H1 (cell line): ENCODE measurements around the gene DLGAP3.

Source experiments
- BCL11A ChIP-seq, 2 experiments: IDR thresholded peaks; one replicate each; pipeline ENCODE4 v1.6.1; 2011; ENCODE audit warnings: low read depth in 2 of 2, low read length in 2 of 2, mild to moderate bottlenecking in 2 of 2
- CBX5 ChIP-seq: fragments of 300-800, 300-1000 bp; sonication (generic); IDR thresholded peaks from 2 replicates; pipeline ENCODE4 v1.7.1; 2016; ENCODE audit warnings: antibody characterized with exemption, low read length, low read depth
- EZH2 ChIP-seq: fragments of 200-600 bp; sonication (generic); IDR thresholded peaks from 2 replicates; pipeline ENCODE4 v1.7.1; 2012; ENCODE audit warnings: low read depth, mild to moderate bottlenecking, moderate library complexity, low read length, inconsistent platforms; ENCODE audit not compliant: severe bottlenecking
- GABPA ChIP-seq: IDR thresholded peaks from 2 replicates; pipeline ENCODE4 v1.6.1; 2011; ENCODE audit warnings: mild to moderate bottlenecking, low read length, moderate library complexity, borderline replicate concordance; ENCODE audit not compliant: insufficient read depth
- PHF8 ChIP-seq: fragments of 200-600 bp; sonication (generic); conservative IDR thresholded peaks from 2 replicates; pipeline ENCODE4 v1.7.1; 2012; ENCODE audit warnings: low read depth, mild to moderate bottlenecking, inconsistent platforms, low read length, moderate library complexity
- POLR2A ChIP-seq, 2 experiments: IDR thresholded peaks; 1 replicate in 1 of 2; 2 replicates in 1 of 2; pipeline ENCODE4 v1.6.1; 2011; ENCODE audit warnings: low read depth in 2 of 2, low read length in 2 of 2, mild to moderate bottlenecking in 2 of 2; ENCODE audit errors: control extremely low read depth in 1 of 2
- RAD21 ChIP-seq, 2 experiments: IDR thresholded peaks in 1 of 2; conservative IDR thresholded peaks in 1 of 2; 2 replicates each; pipeline ENCODE4 v1.6.1; 2011; ENCODE audit warnings: low read depth in 2 of 2, low read length in 2 of 2, improper control_type of control experiment in 1 of 2, inconsistent platforms in 1 of 2, mild to moderate bottlenecking in 1 of 2, moderate library complexity in 1 of 2
- SP2 ChIP-seq: IDR thresholded peaks from 2 replicates; pipeline ENCODE4 v1.6.1; 2012; ENCODE audit warnings: mild to moderate bottlenecking, low read length, inconsistent platforms
- SRF ChIP-seq: IDR thresholded peaks from 2 replicates; pipeline ENCODE4 v1.6.1; 2011; ENCODE audit warnings: mild to moderate bottlenecking, low read depth, low read length, moderate library complexity
- TAF1 ChIP-seq: IDR thresholded peaks from 2 replicates; pipeline ENCODE4 v1.6.1; 2011; ENCODE audit warnings: mild to moderate bottlenecking, low read depth, low read length
- TF ChIP-seq, protein P1 (sequence below), 3 experiments: IDR thresholded peaks; 1 replicate in 2 of 3; 2 replicates in 1 of 3; pipeline versions ENCODE4 v1.5.1 to v1.6.1; 2011; ENCODE audit warnings: low read length in 3 of 3, mild to moderate bottlenecking in 3 of 3, inconsistent platforms in 2 of 3, low read depth in 1 of 3, moderate library complexity in 1 of 3; ENCODE audit not compliant: insufficient read depth in 1 of 3; ENCODE audit errors: control extremely low read depth in 1 of 3
- TF ChIP-seq, protein P2 (sequence below): IDR thresholded peaks from 2 replicates; pipeline ENCODE4 v1.6.1; 2012; ENCODE audit warnings: low read length, inconsistent platforms

DNA sequence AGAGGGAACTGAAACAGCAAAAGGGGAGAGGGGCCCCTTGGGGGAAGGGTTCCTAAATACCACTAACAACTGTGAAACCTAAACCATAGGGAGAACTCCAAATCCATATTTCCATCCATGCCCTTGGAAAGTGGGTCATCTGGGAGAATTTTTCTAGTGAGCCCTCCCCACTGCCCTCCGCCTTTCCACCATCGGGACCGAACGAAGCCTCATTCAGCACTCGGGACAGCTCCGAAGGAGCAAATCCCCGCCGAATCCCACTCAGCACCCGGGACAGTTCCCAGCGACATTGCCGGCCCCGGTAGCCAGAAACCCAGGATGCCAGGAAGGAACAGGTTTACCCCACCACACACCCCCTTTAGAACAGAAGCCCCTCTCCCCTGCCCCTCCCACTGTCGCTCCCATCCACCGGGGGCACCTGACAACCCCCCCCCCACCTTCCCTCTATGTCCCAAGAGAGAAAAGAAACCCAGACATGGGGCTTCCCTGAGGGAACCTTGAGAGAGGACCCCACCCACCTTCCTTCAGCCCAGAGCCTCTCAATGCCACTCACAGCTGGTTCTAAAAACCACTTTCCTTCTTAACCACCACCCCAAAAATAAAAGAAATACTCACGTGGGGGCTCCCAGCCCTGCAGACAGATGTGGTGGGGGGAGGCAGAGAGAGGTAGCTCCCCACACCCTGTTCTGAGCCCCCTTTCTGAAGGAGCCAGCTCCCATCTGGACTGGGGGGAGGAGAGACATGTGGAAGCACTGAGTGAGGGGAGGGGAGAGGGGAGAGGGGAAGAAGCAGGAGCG, 4.5 kb downstream of the DLGAP3 start:
- TF ChIP-seq CBX5 (no peak), PHF8 (no peak), POLR2A (IDR thresholded peaks at IDR 0.05; ENCODE audit: control extremely low read depth in 1 of 2, low read depth in 2 of 2, low read length in 2 of 2) (no peak), SRF (no peak), SP2 (no peak), GABPA (no peak; the same call in 1 of the 2 replicates), RAD21 (IDR thresholded peaks at IDR 0.05 in 1 of 2, conservative IDR thresholded peaks at IDR 0.05 in 1 of 2; ENCODE audit: low read depth in 2 of 2, low read length in 2 of 2) (peak in 1 of 2 experiments; percentile 26; a peak in 1 of 4 replicates), TAF1 (no peak), EZH2 (no peak), BCL11A (IDR thresholded peaks at IDR 0.05; ENCODE audit: low read depth in 2 of 2, low read length in 2 of 2) (no peak)
- TF ChIP-seq, protein P1, sequence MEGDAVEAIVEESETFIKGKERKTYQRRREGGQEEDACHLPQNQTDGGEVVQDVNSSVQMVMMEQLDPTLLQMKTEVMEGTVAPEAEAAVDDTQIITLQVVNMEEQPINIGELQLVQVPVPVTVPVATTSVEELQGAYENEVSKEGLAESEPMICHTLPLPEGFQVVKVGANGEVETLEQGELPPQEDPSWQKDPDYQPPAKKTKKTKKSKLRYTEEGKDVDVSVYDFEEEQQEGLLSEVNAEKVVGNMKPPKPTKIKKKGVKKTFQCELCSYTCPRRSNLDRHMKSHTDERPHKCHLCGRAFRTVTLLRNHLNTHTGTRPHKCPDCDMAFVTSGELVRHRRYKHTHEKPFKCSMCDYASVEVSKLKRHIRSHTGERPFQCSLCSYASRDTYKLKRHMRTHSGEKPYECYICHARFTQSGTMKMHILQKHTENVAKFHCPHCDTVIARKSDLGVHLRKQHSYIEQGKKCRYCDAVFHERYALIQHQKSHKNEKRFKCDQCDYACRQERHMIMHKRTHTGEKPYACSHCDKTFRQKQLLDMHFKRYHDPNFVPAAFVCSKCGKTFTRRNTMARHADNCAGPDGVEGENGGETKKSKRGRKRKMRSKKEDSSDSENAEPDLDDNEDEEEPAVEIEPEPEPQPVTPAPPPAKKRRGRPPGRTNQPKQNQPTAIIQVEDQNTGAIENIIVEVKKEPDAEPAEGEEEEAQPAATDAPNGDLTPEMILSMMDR (IDR thresholded peaks at IDR 0.05; ENCODE audit: control extremely low read depth in 1 of 3, insufficient read depth in 1 of 3, low read depth in 1 of 3, low read length in 3 of 3): no peak
- TF ChIP-seq, protein P2, sequence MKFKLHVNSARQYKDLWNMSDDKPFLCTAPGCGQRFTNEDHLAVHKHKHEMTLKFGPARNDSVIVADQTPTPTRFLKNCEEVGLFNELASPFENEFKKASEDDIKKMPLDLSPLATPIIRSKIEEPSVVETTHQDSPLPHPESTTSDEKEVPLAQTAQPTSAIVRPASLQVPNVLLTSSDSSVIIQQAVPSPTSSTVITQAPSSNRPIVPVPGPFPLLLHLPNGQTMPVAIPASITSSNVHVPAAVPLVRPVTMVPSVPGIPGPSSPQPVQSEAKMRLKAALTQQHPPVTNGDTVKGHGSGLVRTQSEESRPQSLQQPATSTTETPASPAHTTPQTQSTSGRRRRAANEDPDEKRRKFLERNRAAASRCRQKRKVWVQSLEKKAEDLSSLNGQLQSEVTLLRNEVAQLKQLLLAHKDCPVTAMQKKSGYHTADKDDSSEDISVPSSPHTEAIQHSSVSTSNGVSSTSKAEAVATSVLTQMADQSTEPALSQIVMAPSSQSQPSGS: peak; percentile 60; the same call in 1 of the 2 replicates
